T-cell (primary cell): Measurements from ENCODE around the gene TIMM17A. TPM values are rescaled to one million over a fixed set of nuclear protein-coding genes. Genes with fewer than 3 reads are reported as not detected.

ENCODE experiments used
- ATAC-seq, 4 experiments: fragments of 200-7000 bp in 3 of 4; fragments of 150-1000 bp in 1 of 4; cut with Tn5 transposase; replicated peaks in 1 of 4; 1 replicate in 3 of 4; 2 replicates in 1 of 4; pipeline ENCODE4 v1.10.0; 2021; ENCODE audit warnings: moderate library complexity in 3 of 4, mild to moderate bottlenecking in 2 of 4, moderate number of reproducible peaks in 1 of 4
- CTCF ChIA-PET, 2 donors: fragments of 300-600 bp; sonication (Branson Sonifier 250); formaldehyde crosslinking; loops; one replicate each; lab custom pipeline; 2022; ENCODE audit warnings: antibody characterized with exemption in 2 of 2; lab: Charles Lee
- POLR2A ChIA-PET, 2 donors: fragments of 300-600 bp; sonication (Branson Sonifier 250); formaldehyde crosslinking; loops; one replicate each; lab custom pipeline; 2022; ENCODE audit warnings: antibody characterized with exemption in 2 of 2; lab: Charles Lee
- DNase-seq, 35 experiments: peaks; one replicate each; pipeline versions ENCODE4 v3.0.0 to v3.0.0-alpha.2; 2013 to 2023
- H3K27ac ChIP-seq: one replicate; pipeline ENCODE4 v1.5.1; 2013; ENCODE audit warnings: low read length
- H3K27me3 ChIP-seq, 2 experiments: replicated peaks in 1 of 2; 1 replicate in 1 of 2; 2 replicates in 1 of 2; pipeline versions ENCODE4 v1.6.1 to v1.7.0; 2013; ENCODE audit warnings: low read length in 1 of 2, mixed read lengths in 1 of 2; ENCODE audit not compliant: control insufficient read depth in 2 of 2, insufficient read depth in 2 of 2; ENCODE audit errors: extremely low read depth in 1 of 2
- H3K36me3 ChIP-seq, 2 donors: 1 replicate in 1 of 2; 2 replicates in 1 of 2; pipeline versions ENCODE4 v1.6.1 to v1.7.0; 2013; ENCODE audit warnings: low read length in 1 of 2; ENCODE audit not compliant: control insufficient read depth in 2 of 2, insufficient read depth in 1 of 2; ENCODE audit errors: extremely low read depth in 1 of 2
- H3K4me1 ChIP-seq, 2 experiments: 1 replicate in 1 of 2; 2 replicates in 1 of 2; pipeline versions ENCODE4 v1.6.1 to v1.7.0; 2013; ENCODE audit warnings: low read length in 2 of 2, mixed read lengths in 1 of 2; ENCODE audit not compliant: insufficient read depth in 2 of 2, control insufficient read depth in 1 of 2; ENCODE audit errors: extremely low read depth in 1 of 2
- H3K4me3 ChIP-seq, 2 donors: 1 replicate in 1 of 2; 2 replicates in 1 of 2; pipeline versions ENCODE4 v1.5.1 to v1.7.0; 2013; ENCODE audit warnings: mild to moderate bottlenecking in 2 of 2, low read length in 1 of 2, moderate library complexity in 1 of 2; ENCODE audit not compliant: control insufficient read depth in 1 of 2; ENCODE audit errors: extremely low read depth in 1 of 2
- H3K9me3 ChIP-seq: 2 replicates; pipeline ENCODE4 v1.7.0; 2013
- H3K27ac Mint-ChIP-seq, 2 donors: one replicate each; pipeline ENCODE4 v1.8.0; 2020 to 2021; ENCODE audit warnings: mild to moderate bottlenecking in 2 of 2, mixed read lengths in 2 of 2
- H3K27me3 Mint-ChIP-seq, 2 donors: one replicate each; pipeline ENCODE4 v1.8.0; 2021 to 2022; ENCODE audit warnings: mixed read lengths in 2 of 2
- H3K36me3 Mint-ChIP-seq: one replicate; pipeline ENCODE4 v1.8.0; 2021; ENCODE audit warnings: mixed read lengths
- H3K4me1 Mint-ChIP-seq, 3 donors: one replicate each; pipeline ENCODE4 v1.8.0; 2020 to 2022; ENCODE audit warnings: mixed read lengths in 3 of 3, mild to moderate bottlenecking in 1 of 3
- H3K4me3 Mint-ChIP-seq, 3 donors: one replicate each; pipeline ENCODE4 v1.8.0; 2020 to 2022; ENCODE audit warnings: mild to moderate bottlenecking in 3 of 3, mixed read lengths in 3 of 3, moderate library complexity in 3 of 3
- H3K9me3 Mint-ChIP-seq, 3 donors: one replicate each; pipeline ENCODE4 v1.8.0; 2020 to 2022; ENCODE audit warnings: mixed read lengths in 3 of 3
- WGBS: methylation state at CpG from one replicate; pipeline ENCODE4 v1.1.5; 2013; ENCODE audit warnings: missing lambda C conversion rate; ENCODE audit not compliant: insufficient coverage; 5-methylcytosine and 5-hydroxymethylcytosine counted together
- total RNA-seq, 35 experiments: library from RNA in 6 of 35; stranded (reverse) in 6 of 35; fragments of 120-200 nt in 1 of 35; gene quantifications; one replicate each; pipeline versions ENCODE4 v1.2.1 to v1.2.4 and lab custom pipeline; 2013 to 2026

The TIMM17A gene
- total RNA-seq (10 to 100 TPM; 28.7 to 37.6 (median 29.9) TPM), total RNA-seq (lab: John Stamatoyannopoulos, UW) (27.4 to 190 (median 50.0) reads per million in 29 experiments)
- 25.8 TPM for total RNA-seq (2013)

DNA sequence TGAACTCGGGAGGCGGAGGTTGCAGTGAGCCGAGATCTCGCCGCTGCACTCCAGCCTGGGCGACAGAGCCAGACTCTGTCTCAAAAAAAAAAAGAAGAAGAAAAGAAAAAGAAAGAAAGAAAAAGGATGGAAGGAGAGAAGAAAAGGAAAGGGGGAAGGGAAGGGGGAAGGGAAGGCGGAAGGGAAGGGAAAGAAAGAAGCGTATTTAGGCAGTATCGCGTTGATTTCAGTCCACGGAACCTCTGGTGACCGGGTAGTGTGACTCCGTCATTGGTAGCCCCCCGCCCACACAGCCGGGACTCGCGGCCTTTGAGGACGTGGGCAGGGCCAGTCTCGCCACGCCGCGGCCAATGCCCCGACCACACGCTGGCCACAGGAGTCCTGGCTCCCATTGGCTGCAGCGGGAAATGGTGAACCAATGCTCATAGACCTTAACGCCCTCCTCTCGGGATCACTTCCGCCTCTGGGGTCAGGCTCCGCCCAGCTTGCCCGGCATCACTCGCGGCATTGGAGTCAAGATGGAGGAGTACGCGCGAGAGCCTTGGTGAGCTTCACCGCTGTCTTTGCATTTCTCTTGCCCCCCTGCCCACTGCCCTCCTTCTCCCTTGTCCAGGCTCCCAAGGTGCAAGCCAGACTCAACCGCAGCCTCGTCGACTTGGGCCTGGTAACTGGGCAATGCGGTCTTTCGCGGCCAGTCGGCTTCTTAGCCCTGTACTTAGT is at the start of gene TIMM17A:
Gene TIMM17A, plus strand, starts transcription at position 495 of the 720 bp plus-strand sequence. Its CDS starts 24 bp downstream, at position 519.
- Histone ChIP-seq H3K27ac (peak within 1 kb of the TSS; percentile 83), H3K9me3 (no peaks in the 10 kb centered on the region), H3K36me3 (peaks cover 0 to 22% of the 10 kb centered on the region in 2 donors), H3K27me3 (no peaks in the 10 kb centered on the region), H3K4me3 (peak within 1 kb of the TSS; percentile 80 to 93), H3K4me1 (peaks cover 9 to 10% of the 10 kb centered on the region in 2 experiments)
- WGBS = under 1% methylated on average over 33 of the region's 43 CpGs
- no peaks in the 10 kb centered on the region for H3K9me3 Mint-ChIP-seq
- DNase-seq (peak; percentile 83 to 95 (median 90)), ATAC-seq (peak; percentile 99 to 100 (median 100))
- H3K4me3 Mint-ChIP-seq = peak within 1 kb of the TSS; percentile 92 to 97 (median 97)
- peak within 1 kb of the TSS; percentile 89 to 90 for H3K27ac Mint-ChIP-seq
- H3K27me3 Mint-ChIP-seq = no peaks in the 10 kb centered on the region
- H3K36me3 Mint-ChIP-seq = peaks cover 10% of the 10 kb centered on the region
- ChIA-PET POLR2A (interaction anchor here (0.7 to 1.1 kb wide), 5 partner anchors 9 to 126 kb away, joined by 3 to 10 read pairs (median 4); no protein-coding TSS in a partner anchor), CTCF (interaction anchor here in 1 of 2 donors (0.6 to 1.1 kb wide), 3 partner anchors 9 to 26 kb away, joined by 3 to 4 read pairs (median 4); no protein-coding TSS in a partner anchor)
- H3K4me1 Mint-ChIP-seq = peaks cover 18 to 27% (median 23%) of the 10 kb centered on the region in 3 donors

DNA sequence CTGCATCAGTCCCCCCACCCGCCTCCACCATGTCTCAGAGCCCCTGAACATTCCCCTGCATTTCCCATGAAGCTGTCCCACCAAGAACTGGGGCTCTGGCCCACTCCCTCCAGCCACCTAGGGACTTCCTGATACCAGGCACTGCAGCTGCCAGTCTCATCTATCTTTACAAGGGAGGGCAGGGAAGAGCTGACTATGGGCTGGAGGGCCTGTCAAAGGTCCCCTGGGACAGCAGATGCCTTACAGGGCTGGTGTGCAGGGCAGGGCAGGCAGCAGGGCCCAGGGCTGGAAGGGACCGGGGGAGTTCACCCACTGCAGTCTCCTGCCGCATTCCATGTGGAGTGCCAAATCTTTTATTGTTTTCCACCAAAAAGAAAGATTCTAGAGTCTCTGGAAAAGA is 49.0 kb upstream of the TIMM17A start:
- ATAC-seq = no peak
- no peak for DNase-seq

DNA sequence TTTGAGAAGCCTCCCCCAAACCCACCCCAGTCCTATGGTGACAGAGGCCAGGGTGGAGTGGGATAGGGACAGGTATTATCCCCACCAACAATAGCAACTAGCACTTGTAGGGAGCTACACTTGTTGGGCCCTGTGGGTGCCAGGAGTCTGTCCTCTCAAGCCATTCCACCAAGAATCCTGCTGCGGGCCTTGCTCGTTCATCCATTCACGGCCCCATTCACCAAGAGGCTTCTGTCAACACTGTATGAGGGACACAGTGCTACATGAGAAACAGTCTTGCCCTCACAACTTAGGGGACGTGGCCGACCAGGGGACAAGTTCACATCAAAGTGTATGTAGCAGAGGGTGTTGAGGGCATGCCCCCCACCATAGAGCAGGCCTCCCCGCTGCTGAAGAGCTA is 47.7 kb upstream of the TIMM17A start:
- WGBS = 80% methylated on average over 1 of the region's 6 CpGs
- H3K4me3 ChIP-seq = no peak overlapping the region
- DNase-seq = no peak
- Mint-ChIP-seq H3K27ac (no peak overlapping the region), H3K4me1 (no peaks in the 10 kb centered on the region), H3K4me3 (no peak overlapping the region), H3K27me3 (peaks cover 0 to 8% of the 10 kb centered on the region in 2 donors), H3K36me3 (no peaks in the 10 kb centered on the region), H3K9me3 (no peaks in the 10 kb centered on the region)
- H3K27ac ChIP-seq = no peak overlapping the region
- ATAC-seq = no peak
- H3K9me3 ChIP-seq = no peaks in the 10 kb centered on the region
- ChIA-PET CTCF (interaction anchor here in 1 of 2 donors (0.5 kb wide), 1 partner anchor 203 kb away, joined by 10 read pairs; no protein-coding TSS in a partner anchor), POLR2A (no interaction called here)
- H3K4me1 ChIP-seq = no peaks in the 10 kb centered on the region
- peaks cover 0 to 20% of the 10 kb centered on the region in 2 experiments for H3K27me3 ChIP-seq
- H3K36me3 ChIP-seq = no peaks in the 10 kb centered on the region

More for the DNA sequence above, 49.0 kb upstream of the TIMM17A start:
- Histone ChIP-seq H3K27me3 (peaks cover 0 to 20% of the 10 kb centered on the region in 2 experiments), H3K4me1 (no peaks in the 10 kb centered on the region), H3K27ac (no peak overlapping the region), H3K9me3 (no peaks in the 10 kb centered on the region), H3K36me3 (no peaks in the 10 kb centered on the region), H3K4me3 (no peak overlapping the region)
- Mint-ChIP-seq H3K4me3 (no peak overlapping the region), H3K27ac (no peak overlapping the region), H3K36me3 (no peaks in the 10 kb centered on the region), H3K27me3 (peaks cover 0 to 5% of the 10 kb centered on the region in 2 donors), H3K4me1 (no peaks in the 10 kb centered on the region), H3K9me3 (no peaks in the 10 kb centered on the region)
- ChIA-PET CTCF (interaction anchor here in 1 of 2 donors (1.8 kb wide), 1 partner anchor 10 kb away, joined by 4 read pairs; no protein-coding TSS in a partner anchor), POLR2A (no interaction called here)
- WGBS = 86% methylated on average over 2 of the region's 3 CpGs

DNA sequence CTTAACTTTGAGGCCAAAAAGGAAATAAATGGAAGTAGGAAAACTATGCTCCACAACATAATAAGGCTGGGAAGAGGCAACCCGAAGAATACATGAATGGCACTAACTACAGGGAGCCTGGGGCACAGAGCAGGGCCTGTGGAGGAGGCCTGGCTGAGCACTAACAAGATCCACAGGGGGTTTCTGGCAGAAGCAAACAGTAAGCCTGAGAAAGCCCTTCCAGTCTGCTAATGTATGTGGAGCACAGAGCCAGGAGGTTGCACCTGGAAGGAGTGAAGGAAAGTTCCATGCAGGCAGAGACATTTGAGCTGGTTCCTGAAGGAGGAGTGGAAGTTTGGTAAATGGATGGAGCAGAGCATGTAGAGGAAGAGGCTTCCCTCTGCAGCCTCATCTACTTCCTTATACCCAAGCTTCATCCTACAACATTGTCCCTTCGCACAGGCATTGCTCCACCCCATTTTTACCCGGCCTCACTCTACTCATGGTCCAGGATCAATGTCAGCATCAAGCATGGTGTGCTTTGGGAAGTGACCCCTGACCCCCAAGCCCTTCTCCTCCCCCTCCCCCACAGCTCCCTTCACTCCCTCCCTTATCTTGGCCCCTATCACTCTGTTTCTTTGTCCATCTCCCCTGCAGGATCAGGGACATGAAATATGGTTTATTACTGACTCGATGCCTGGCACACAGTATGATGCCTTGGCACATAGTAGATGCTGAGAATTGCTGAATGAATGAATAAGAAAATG is 43.3 kb upstream of the TIMM17A start:
- H3K36me3 ChIP-seq = no peaks in the 10 kb centered on the region
- Mint-ChIP-seq H3K27me3 (peaks cover 18 to 21% of the 10 kb centered on the region in 2 donors), H3K9me3 (no peaks in the 10 kb centered on the region), H3K27ac (no peak overlapping the region), H3K36me3 (no peaks in the 10 kb centered on the region), H3K4me1 (peaks cover 0 to 1% (median 0%) of the 10 kb centered on the region in 3 donors), H3K4me3 (no peak overlapping the region)
- peaks cover 0 to 28% of the 10 kb centered on the region in 2 experiments for H3K27me3 ChIP-seq
- no peaks in the 10 kb centered on the region for H3K4me1 ChIP-seq
- WGBS = 92% methylated on average over 2 of the region's 4 CpGs
- H3K9me3 ChIP-seq = no peaks in the 10 kb centered on the region
- ChIA-PET CTCF (no interaction called here), POLR2A (no interaction called here)
- ATAC-seq (no peak), DNase-seq (no peak)
- H3K27ac ChIP-seq = no peak overlapping the region
- H3K4me3 ChIP-seq = no peak overlapping the region

DNA sequence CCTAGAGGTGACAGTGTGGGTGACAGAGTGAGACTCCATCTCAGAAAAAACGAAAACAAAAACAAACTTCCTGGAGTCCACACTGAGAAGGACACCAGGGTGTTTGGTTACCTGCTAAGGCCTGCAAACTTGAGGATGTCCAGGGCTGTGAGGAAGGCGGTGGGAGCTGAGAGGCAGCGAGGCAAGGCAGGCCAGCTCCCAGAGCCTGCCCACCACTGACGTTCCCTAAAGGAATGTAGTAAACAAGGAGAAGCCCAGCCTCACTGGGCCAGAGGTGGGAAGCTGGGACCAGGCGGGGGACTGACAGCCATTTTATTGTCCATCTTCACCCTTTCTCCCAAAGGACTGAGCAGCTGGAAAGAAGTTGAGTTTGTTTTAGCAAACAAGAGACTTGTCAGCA is 42.5 kb upstream of the TIMM17A start:
- H3K4me3 Mint-ChIP-seq = no peak overlapping the region
- Histone ChIP-seq H3K27me3 (peaks cover 0 to 30% of the 10 kb centered on the region in 2 experiments), H3K36me3 (no peaks in the 10 kb centered on the region), H3K27ac (no peak overlapping the region), H3K4me3 (no peak overlapping the region), H3K9me3 (no peaks in the 10 kb centered on the region), H3K4me1 (no peaks in the 10 kb centered on the region)
- ChIA-PET CTCF (interaction anchor here in 1 of 2 donors (0.6 kb wide), 1 partner anchor 55 kb away, joined by 3 read pairs; no protein-coding TSS in a partner anchor), POLR2A (no interaction called here)
- no peaks in the 10 kb centered on the region for H3K36me3 Mint-ChIP-seq
- WGBS = 85% methylated on average over 2 of the region's 5 CpGs
- DNase-seq (no peak), ATAC-seq (no peak)
- peaks cover 18 to 21% of the 10 kb centered on the region in 2 donors for H3K27me3 Mint-ChIP-seq
- no peak overlapping the region for H3K27ac Mint-ChIP-seq
- no peaks in the 10 kb centered on the region for H3K9me3 Mint-ChIP-seq
- peaks cover 0 to 1% (median 0%) of the 10 kb centered on the region in 3 donors for H3K4me1 Mint-ChIP-seq
